ENCODE data around the gene TSR3.

- TF ChIP-seq, protein P1, sequence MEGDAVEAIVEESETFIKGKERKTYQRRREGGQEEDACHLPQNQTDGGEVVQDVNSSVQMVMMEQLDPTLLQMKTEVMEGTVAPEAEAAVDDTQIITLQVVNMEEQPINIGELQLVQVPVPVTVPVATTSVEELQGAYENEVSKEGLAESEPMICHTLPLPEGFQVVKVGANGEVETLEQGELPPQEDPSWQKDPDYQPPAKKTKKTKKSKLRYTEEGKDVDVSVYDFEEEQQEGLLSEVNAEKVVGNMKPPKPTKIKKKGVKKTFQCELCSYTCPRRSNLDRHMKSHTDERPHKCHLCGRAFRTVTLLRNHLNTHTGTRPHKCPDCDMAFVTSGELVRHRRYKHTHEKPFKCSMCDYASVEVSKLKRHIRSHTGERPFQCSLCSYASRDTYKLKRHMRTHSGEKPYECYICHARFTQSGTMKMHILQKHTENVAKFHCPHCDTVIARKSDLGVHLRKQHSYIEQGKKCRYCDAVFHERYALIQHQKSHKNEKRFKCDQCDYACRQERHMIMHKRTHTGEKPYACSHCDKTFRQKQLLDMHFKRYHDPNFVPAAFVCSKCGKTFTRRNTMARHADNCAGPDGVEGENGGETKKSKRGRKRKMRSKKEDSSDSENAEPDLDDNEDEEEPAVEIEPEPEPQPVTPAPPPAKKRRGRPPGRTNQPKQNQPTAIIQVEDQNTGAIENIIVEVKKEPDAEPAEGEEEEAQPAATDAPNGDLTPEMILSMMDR (IDR thresholded peaks at IDR 0.05), result no peak
- TF ChIP-seq POLR2A (IDR thresholded peaks at IDR 0.05), result no peak
- no peak for TF ChIP-seq EP300 (IDR thresholded peaks at IDR 0.05)
Observed at GRCh38 chr16:1330260-1330914, 21.3 kb downstream of the TSR3 start.

Measured in ovary (tissue), 3 donors.